ENCODE measurements around the gene LARP6.
"Not testable (repeated sequence)": the region's sequence is repeated elsewhere in the genome, so short reads cannot be mapped to it uniquely, and the experiment has no call there.

Gene LARP6

GRCh38 chr15:70853973-70854665 lies at the start of gene LARP6:
Gene LARP6 (minus strand): TSS chr15:70854157. CDS start chr15:70854088, 69 bp downstream.
- DNase-seq, result no peak

GRCh38 chr15:70902107-70902506 lies 48.1 kb upstream of the LARP6 start:
- DNase-seq, result no peak

- no peak for DNase-seq
Observed at GRCh38 chr15:70892912-70893560, 39.1 kb upstream of the LARP6 start.

- DNase-seq, result peak; percentile 81
Observed at GRCh38 chr15:70892002-70892911, 38.3 kb upstream of the LARP6 start, which contains the start of the genes LRRC49 and THAP10. Gene LRRC49 (plus strand): TSS chr15:70892826. CDS start chr15:70892895, 69 bp downstream. Gene THAP10 (minus strand): TSS chr15:70892433. CDS start chr15:70892272, 161 bp downstream.

GRCh38 chr15:70882361-70882760 lies 28.4 kb upstream of the LARP6 start:
- no peak for DNase-seq

GRCh38 chr15:70880781-70881180 lies 26.8 kb upstream of the LARP6 start:
- DNase-seq, result no peak

GRCh38 chr15:70879401-70879800 lies 25.4 kb upstream of the LARP6 start:
- no peak for DNase-seq

- DNase-seq, result no peak
Observed at GRCh38 chr15:70876683-70877082, 22.7 kb upstream of the LARP6 start.

- no peak for DNase-seq
Observed at GRCh38 chr15:70876011-70876410, 22.1 kb upstream of the LARP6 start.

GRCh38 chr15:70875001-70875782 lies 21.2 kb upstream of the LARP6 start:
- DNase-seq, result no peak

GRCh38 chr15:70873232-70874054 lies 19.5 kb upstream of the LARP6 start:
- DNase-seq, result no peak

- DNase-seq, result not testable (repeated sequence)
Observed at GRCh38 chr15:70871490-70871889, 17.5 kb upstream of the LARP6 start.

- no peak for DNase-seq
Observed at GRCh38 chr15:70870051-70870450, 16.1 kb upstream of the LARP6 start.

GRCh38 chr15:70869346-70869745 lies 15.4 kb upstream of the LARP6 start:
- no peak for DNase-seq

GRCh38 chr15:70867911-70868467 lies 14.0 kb upstream of the LARP6 start:
- DNase-seq, result no peak

GRCh38 chr15:70866982-70867641 lies 13.2 kb upstream of the LARP6 start:
- DNase-seq, result no peak

GRCh38 chr15:70863450-70864218 lies 9.7 kb upstream of the LARP6 start:
- no peak for DNase-seq

GRCh38 chr15:70859998-70860397 lies 6.0 kb upstream of the LARP6 start:
- no peak for DNase-seq

- no peak for DNase-seq
Observed at GRCh38 chr15:70859322-70859908, 5.5 kb upstream of the LARP6 start.

All from NCI-H446 treated with DMSO at 0.1 percent for 48 hours (cell line).